HEK293 (cell line): ENCODE measurements around the gene NBPF3.

ENCODE experiments used
- CTCF ChIA-PET: fragments of 350-600 bp; formaldehyde crosslinking; extraction: SDS; loops from one replicate; lab custom pipeline; 2021; ENCODE audit warnings: antibody characterized with exemption; lab: Yijun Ruan, JAX
- POLR2A ChIA-PET: fragments of 300-600 bp; formaldehyde crosslinking; extraction: SDS; loops from one replicate; lab custom pipeline; 2020; ENCODE audit warnings: antibody characterized with exemption, inconsistent platforms; lab: Yijun Ruan, JAX
- H3K27ac ChIP-seq: fragments of 200-500 bp; sonication (Bioruptor generic); 2 replicates; pipeline ENCODE4 v1.5.1; 2014; ENCODE audit warnings: low read depth, low read length, control low read depth, inconsistent platforms; ENCODE audit errors: extremely low read depth
- H3K36me3 ChIP-seq, 2 experiments: fragments of 200-500 bp in 1 of 2; sonication (Bioruptor generic) in 1 of 2; 1 replicate in 1 of 2; 2 replicates in 1 of 2; pipeline ENCODE4 v1.5.1; 2014 to 2017; ENCODE audit warnings: inconsistent platforms in 2 of 2, low read length in 2 of 2; ENCODE audit not compliant: control insufficient read depth in 2 of 2, insufficient read depth in 1 of 2
- H3K4me1 ChIP-seq: fragments of 200-500 bp; sonication (Bioruptor generic); 2 replicates; pipeline ENCODE4 v1.5.1; 2014; ENCODE audit warnings: mild to moderate bottlenecking, low read length, inconsistent platforms; ENCODE audit not compliant: control insufficient read depth, insufficient read depth
- H3K4me3 ChIP-seq: 2 replicates; pipeline ENCODE4 v1.5.1; 2011; ENCODE audit warnings: low read depth, mild to moderate bottlenecking, control low read depth, low read length, moderate library complexity
- H3K9me3 ChIP-seq: fragments of 200-500 bp; sonication (Bioruptor generic); 2 replicates; pipeline ENCODE4 v1.5.1; 2014; ENCODE audit warnings: low read depth, low read length, inconsistent platforms; ENCODE audit not compliant: control insufficient read depth, insufficient read depth
- REPIN1 ChIP-seq: fragments of 450-650 bp; formaldehyde crosslinking; IDR thresholded peaks from 2 replicates; pipeline ENCODE4 v1.5.1; 2017; ENCODE audit warnings: missing biosample characterization, missing genetic modification characterization, low read depth
- ZBTB21 ChIP-seq: fragments of 450-650 bp; formaldehyde crosslinking; IDR thresholded peaks from 2 replicates; pipeline ENCODE4 v1.5.1; 2017; ENCODE audit warnings: missing biosample characterization, missing genetic modification characterization
- ZBTB48 ChIP-seq: fragments of 450-650 bp; formaldehyde crosslinking; IDR thresholded peaks from 2 replicates; pipeline ENCODE4 v1.5.1; 2016; ENCODE audit warnings: missing biosample characterization, missing genetic modification characterization
- ZNF157 ChIP-seq: fragments of 450-650 bp; formaldehyde crosslinking; IDR thresholded peaks from 2 replicates; pipeline ENCODE4 v1.5.1; 2016; ENCODE audit warnings: missing biosample characterization, missing genetic modification characterization
- ZNF16 ChIP-seq: fragments of 450-650 bp; formaldehyde crosslinking; IDR thresholded peaks from 2 replicates; pipeline ENCODE4 v1.5.1; 2016; ENCODE audit warnings: low read depth, missing biosample characterization, missing genetic modification characterization
- ZNF2 ChIP-seq: fragments of 450-650 bp; formaldehyde crosslinking; IDR thresholded peaks from 2 replicates; pipeline ENCODE4 v1.5.1; 2016; ENCODE audit warnings: missing biosample characterization, missing genetic modification characterization
- ZNF24 ChIP-seq: fragments of 450-650 bp; formaldehyde crosslinking; IDR thresholded peaks from 2 replicates; pipeline ENCODE4 v1.5.1; 2016; ENCODE audit warnings: missing biosample characterization, missing genetic modification characterization
- ZNF280D ChIP-seq: fragments of 450-650 bp; formaldehyde crosslinking; IDR thresholded peaks from 2 replicates; pipeline ENCODE4 v1.5.1; 2016; ENCODE audit warnings: missing biosample characterization, missing genetic modification characterization
- ZNF350 ChIP-seq: fragments of 450-650 bp; formaldehyde crosslinking; IDR thresholded peaks from 2 replicates; pipeline ENCODE4 v1.5.0; 2017; ENCODE audit warnings: missing biosample characterization, mild to moderate bottlenecking, missing genetic modification characterization
- ZNF394 ChIP-seq: fragments of 450-650 bp; formaldehyde crosslinking; IDR thresholded peaks from 2 replicates; pipeline ENCODE4 v1.5.1; 2016; ENCODE audit warnings: missing biosample characterization, missing genetic modification characterization, mild to moderate bottlenecking, moderate library complexity, borderline replicate concordance
- ZNF501 ChIP-seq: fragments of 450-650 bp; formaldehyde crosslinking; IDR thresholded peaks from 2 replicates; pipeline ENCODE4 v1.5.1; 2016; ENCODE audit warnings: missing biosample characterization, missing genetic modification characterization
- ZNF560 ChIP-seq: fragments of 450-650 bp; formaldehyde crosslinking; IDR thresholded peaks from 2 replicates; pipeline ENCODE4 v1.5.1; 2017; ENCODE audit warnings: missing biosample characterization, missing genetic modification characterization, borderline replicate concordance
- ZNF677 ChIP-seq: fragments of 450-650 bp; IDR thresholded peaks from 2 replicates; pipeline ENCODE4 v1.5.0; 2018; ENCODE audit warnings: missing biosample characterization, mild to moderate bottlenecking, missing genetic modification characterization, moderate library complexity
- ZNF701 ChIP-seq: fragments of 450-650 bp; formaldehyde crosslinking; IDR thresholded peaks from 2 replicates; pipeline ENCODE4 v1.5.1; 2016; ENCODE audit warnings: missing biosample characterization, missing genetic modification characterization
- ZNF707 ChIP-seq: fragments of 450-650 bp; formaldehyde crosslinking; IDR thresholded peaks from 2 replicates; pipeline ENCODE4 v1.5.1; 2016; ENCODE audit warnings: missing biosample characterization, missing genetic modification characterization
- ZNF791 ChIP-seq: fragments of 450-650 bp; formaldehyde crosslinking; IDR thresholded peaks from 2 replicates; pipeline ENCODE4 v1.5.1; 2016; ENCODE audit warnings: missing biosample characterization, missing genetic modification characterization

Gene NBPF3

GRCh38 chr1:21497466-21498061, 57.6 kb downstream of the NBPF3 start (continued):
- no peak for TF ChIP-seq ZNF2 (tag by site-specific recombination)

GRCh38 chr1:21499283-21499950, 59.5 kb downstream of the NBPF3 start:
- TF ChIP-seq ZBTB21 (tag by site-specific recombination) (no peak), ZNF791 (tag by site-specific recombination) (no peak), ZNF707 (tag by site-specific recombination) (peak; percentile 90), ZNF560 (tag by site-specific recombination) (no peak), ZNF701 (tag by site-specific recombination) (no peak)
- H3K36me3 ChIP-seq = no peaks in the 10 kb centered on the region
- no peak overlapping the region for H3K27ac ChIP-seq
- ChIA-PET POLR2A (no interaction called here), CTCF (interaction anchor here (0.8 to 1.9 kb wide), 8 partner anchors 9 to 244 kb away, joined by 3 to 7 read pairs (median 4); no protein-coding TSS in a partner anchor)
- no peak overlapping the region for H3K4me3 ChIP-seq
- no peaks in the 10 kb centered on the region for H3K9me3 ChIP-seq
- H3K4me1 ChIP-seq = no peaks in the 10 kb centered on the region

GRCh38 chr1:21503706-21504377, 63.9 kb downstream of the NBPF3 start:
- Histone ChIP-seq H3K4me3 (no peak overlapping the region), H3K27ac (no peak overlapping the region), H3K36me3 (no peaks in the 10 kb centered on the region), H3K4me1 (no peaks in the 10 kb centered on the region), H3K9me3 (no peaks in the 10 kb centered on the region)
- POLR2A ChIA-PET = no interaction called here
- CTCF ChIA-PET = interaction anchor here (0.6 kb wide), 2 partner anchors 53 to 179 kb away, joined by 3 to 5 read pairs; no protein-coding TSS in a partner anchor
- TF ChIP-seq ZNF677 (no peak), ZNF157 (peak; percentile 61)

- H3K27ac ChIP-seq = no peak overlapping the region
- no peaks in the 10 kb centered on the region for H3K4me1 ChIP-seq
- ChIA-PET POLR2A (no interaction called here), CTCF (interaction anchor here (0.5 to 1.5 kb wide), 4 partner anchors 16 to 290 kb away, joined by 3 to 5 read pairs (median 3); no protein-coding TSS in a partner anchor)
- no peaks in the 10 kb centered on the region for H3K36me3 ChIP-seq
- H3K9me3 ChIP-seq = no peaks in the 10 kb centered on the region
- TF ChIP-seq ZNF280D = no peak
- no peak for TF ChIP-seq ZNF16 (tag by site-specific recombination)
- no peak for TF ChIP-seq ZNF501
- no peak for TF ChIP-seq ZBTB48 (tag by site-specific recombination)
- no peak for TF ChIP-seq ZNF350 (tag by site-specific recombination)
- no peak for TF ChIP-seq ZNF24 (tag by site-specific recombination)
- no peak for TF ChIP-seq REPIN1 (tag by site-specific recombination)
- no peak for TF ChIP-seq ZNF394 (tag by site-specific recombination)
- TF ChIP-seq, all 188 proteins: peak for 0
- H3K4me3 ChIP-seq = no peak overlapping the region
Observed at GRCh38 chr1:21506804-21507203, 66.9 kb downstream of the NBPF3 start.
